Measurements from ENCODE around the gene ANKFY1.

The ANKFY1 gene

GRCh38 chr17:4176808-4177472, 86.8 kb downstream of the ANKFY1 start:
- DNase-seq: no peak

GRCh38 chr17:4175921-4176807, 87.6 kb downstream of the ANKFY1 start:
- DNase-seq: no peak

- no peak for DNase-seq
These were observed 89.2 kb downstream of the ANKFY1 start for GRCh38 chr17:4174556-4174955.

GRCh38 chr17:4173781-4174180, 90.0 kb downstream of the ANKFY1 start:
- DNase-seq: no peak

- no peak for DNase-seq
These were observed 91.4 kb downstream of the ANKFY1 start for GRCh38 chr17:4172356-4172755.

GRCh38 chr17:4170639-4171280, 93.0 kb downstream of the ANKFY1 start:
- no peak for DNase-seq

- peak; percentile 43 for DNase-seq
These were observed 96.0 kb downstream of the ANKFY1 start for GRCh38 chr17:4167786-4168185.

GRCh38 chr17:4166419-4166818, 97.4 kb downstream of the ANKFY1 start:
- no peak for DNase-seq

- DNase-seq: no peak
These were observed 98.3 kb downstream of the ANKFY1 start for GRCh38 chr17:4165301-4166010.

- DNase-seq: no peak
These were observed 99.8 kb downstream of the ANKFY1 start for GRCh38 chr17:4163951-4164350.

GRCh38 chr17:4162775-4163466, 100.9 kb downstream of the ANKFY1 start:
- DNase-seq: peak; percentile 58

- no peak for DNase-seq
These were observed 101.5 kb downstream of the ANKFY1 start for GRCh38 chr17:4162321-4162720.

GRCh38 chr17:4161967-4162305, 101.8 kb downstream of the ANKFY1 start:
- no peak for DNase-seq

- peak; percentile 40 for DNase-seq
These were observed 102.4 kb downstream of the ANKFY1 start for GRCh38 chr17:4161192-4161966.

GRCh38 chr17:4160294-4160859, 103.4 kb downstream of the ANKFY1 start:
- no peak for DNase-seq

- no peak for DNase-seq
These were observed 104.0 kb downstream of the ANKFY1 start for GRCh38 chr17:4159761-4160160.

GRCh38 chr17:4157618-4158333, 106.0 kb downstream of the ANKFY1 start:
- no peak for DNase-seq

- no peak for DNase-seq
These were observed 106.9 kb downstream of the ANKFY1 start for GRCh38 chr17:4156750-4157381.

- no peak for DNase-seq
These were observed 107.7 kb downstream of the ANKFY1 start for GRCh38 chr17:4155980-4156620.

GRCh38 chr17:4154201-4154600, 109.6 kb downstream of the ANKFY1 start:
- no peak for DNase-seq

Measured in suppressor macrophage treated with lipopolysaccharide for 4 hours (primary cell).